GM21390 (cell line): ENCODE data around the gene PPP1R9B.
A peak's percentile ranks its signal among the peaks of the same experiment; 100 is the strongest.

Experiments used
- ATAC-seq: cut with Tn5 transposase; IDR thresholded peaks from one replicate; pipeline ENCODE4 v1.9.1; 2021; ENCODE audit not compliant: unreplicated experiment

Gene PPP1R9B

GRCh38 chr17:50187751-50188530, 37.5 kb upstream of the PPP1R9B start:
- no peak for ATAC-seq

GRCh38 chr17:50187394-50187725, 36.9 kb upstream of the PPP1R9B start:
- no peak for ATAC-seq

GRCh38 chr17:50186661-50187393, 36.4 kb upstream of the PPP1R9B start:
- ATAC-seq = no peak

- no peak for ATAC-seq
Measured at GRCh38 chr17:50185631-50186471, 35.4 kb upstream of the PPP1R9B start.

GRCh38 chr17:50184611-50185398, 34.3 kb upstream of the PPP1R9B start:
- no peak for ATAC-seq

GRCh38 chr17:50184064-50184463, 33.6 kb upstream of the PPP1R9B start:
- no peak for ATAC-seq

GRCh38 chr17:50183421-50183994, 33.0 kb upstream of the PPP1R9B start:
- ATAC-seq = no peak

GRCh38 chr17:50182783-50183420, 32.4 kb upstream of the PPP1R9B start:
- no peak for ATAC-seq

- ATAC-seq = no peak
Measured at GRCh38 chr17:50181591-50182560, 31.4 kb upstream of the PPP1R9B start.

- ATAC-seq = no peak
Measured at GRCh38 chr17:50181144-50181543, 30.7 kb upstream of the PPP1R9B start.

GRCh38 chr17:50180620-50181019, 30.1 kb upstream of the PPP1R9B start:
- ATAC-seq = no peak

GRCh38 chr17:50180111-50180510, 29.6 kb upstream of the PPP1R9B start:
- no peak for ATAC-seq

- peak; percentile 74 for ATAC-seq
Measured at GRCh38 chr17:50177983-50178834, 27.7 kb upstream of the PPP1R9B start.

- no peak for ATAC-seq
Measured at GRCh38 chr17:50177476-50177875, 27.0 kb upstream of the PPP1R9B start.

GRCh38 chr17:50176559-50177357, 26.3 kb upstream of the PPP1R9B start:
- no peak for ATAC-seq

GRCh38 chr17:50175035-50175807, 24.7 kb upstream of the PPP1R9B start:
- no peak for ATAC-seq
